GM12891 (cell line): ENCODE measurements around the gene GALNT9.

Experiments used
- PAX5 ChIP-seq: IDR thresholded peaks from 2 replicates; pipeline ENCODE4 v1.6.1; 2011; ENCODE audit warnings: low read length, moderate library complexity, mild to moderate bottlenecking; ENCODE audit not compliant: insufficient read depth, severe bottlenecking
- POLR2A ChIP-seq: IDR thresholded peaks from 2 replicates; pipeline ENCODE4 v1.6.1; 2011; ENCODE audit warnings: low read depth, low read length, control low read depth
- POLR2AphosphoS5 ChIP-seq: IDR thresholded peaks from 2 replicates; pipeline ENCODE4 v1.6.1; 2011; ENCODE audit warnings: low read depth, low read length, control low read depth
- POU2F2 ChIP-seq: IDR thresholded peaks from 2 replicates; pipeline ENCODE4 v1.6.1; 2011; ENCODE audit warnings: low read depth, mild to moderate bottlenecking, control low read depth, low read length, moderate library complexity
- SPI1 ChIP-seq: IDR thresholded peaks from 2 replicates; pipeline ENCODE4 v1.6.1; 2011; ENCODE audit warnings: low read depth, low read length, control low read depth
- TAF1 ChIP-seq: IDR thresholded peaks from 2 replicates; pipeline ENCODE4 v1.6.1; 2011; ENCODE audit warnings: low read depth, low read length, control low read depth

- TF ChIP-seq SPI1 (no peak), POLR2A (no peak), TAF1 (no peak), POLR2AphosphoS5 (no peak), PAX5 (no peak), POU2F2 (no peak)
Observed at GRCh38 chr12:132374612-132375445, 45.4 kb upstream of the GALNT9 start.
